ENCODE data around the gene GJD2. TPM values are rescaled to one million over a fixed set of nuclear protein-coding genes. Genes with fewer than 3 reads are reported as not detected.

Gene GJD2
- total RNA-seq, 1 experiment from 2014 or later, result not detected

GRCh38 chr15:34789326-34789725 lies 34.5 kb upstream of the GJD2 start:
- intact Hi-C loops (cut with micrococcal nuclease; ENCODE audit: unreplicated experiment) (no loop called here), in situ Hi-C loops (cut with HindIII; ENCODE audit: low pct_unique_long_range_greater_than_20kb, low sequenced_read_pairs) (no loop called here)
- Histone ChIP-seq H3K36me3 (ENCODE audit: control insufficient read depth, insufficient read depth, low read length) (no peaks in the 10 kb centered on the region), H3K27ac (ENCODE audit: low read length) (no peak overlapping the region), H3K9me3 (ENCODE audit: control insufficient read depth, insufficient read depth, low read depth, low read length) (no peaks in the 10 kb centered on the region), H3K27me3 (ENCODE audit: control insufficient read depth, insufficient read depth, low read length) (peaks cover 22% of the 10 kb centered on the region), H3K4me1 (ENCODE audit: control insufficient read depth, insufficient read depth, low read length) (no peaks in the 10 kb centered on the region), H3K4me3 (ENCODE audit: low read depth in 2 of 2, low read length in 2 of 2) (no peak overlapping the region)
- no peak for DNase-seq (ENCODE audit: low read depth, low spot score)
- ATAC-seq, result no peak
- no TSS peak for BruUV-seq (replicated peaks)
- TF ChIP-seq POLR2AphosphoS5 (IDR thresholded peaks at IDR 0.05; ENCODE audit: low read depth, low read length) (no peak), TCF7L2 (IDR thresholded peaks at IDR 0.05; ENCODE audit: low read depth, low read length) (no peak), CTCF (IDR thresholded peaks at IDR 0.05) (no peak), REST (IDR thresholded peaks at IDR 0.05; ENCODE audit: insufficient read depth in 1 of 2, low read depth in 2 of 2, low read length in 1 of 2) (no peak), SIN3A (IDR thresholded peaks at IDR 0.05; ENCODE audit: borderline replicate concordance, insufficient read depth, low read depth, low read length) (no peak)
- CTCF ChIA-PET, result no interaction called here
- POLR2A ChIA-PET, result no interaction called here

GRCh38 chr15:34786206-34786605 lies 31.4 kb upstream of the GJD2 start:
- DNase-seq (ENCODE audit: low read depth, low spot score) (no peak), ATAC-seq (no peak)
- H3K27ac ChIP-seq (ENCODE audit: low read length), result no peak overlapping the region
- no peaks in the 10 kb centered on the region for H3K36me3 ChIP-seq (ENCODE audit: control insufficient read depth, insufficient read depth, low read length)
- in situ Hi-C loops (cut with HindIII; ENCODE audit: low pct_unique_long_range_greater_than_20kb, low sequenced_read_pairs), result no loop called here
- no peaks in the 10 kb centered on the region for H3K9me3 ChIP-seq (ENCODE audit: control insufficient read depth, insufficient read depth, low read depth, low read length)
- TF ChIP-seq REST (IDR thresholded peaks at IDR 0.05; ENCODE audit: insufficient read depth in 1 of 2, low read depth in 2 of 2, low read length in 1 of 2) (no peak), POLR2AphosphoS5 (IDR thresholded peaks at IDR 0.05; ENCODE audit: low read depth, low read length) (no peak), CTCF (IDR thresholded peaks at IDR 0.05) (no peak), TCF7L2 (IDR thresholded peaks at IDR 0.05; ENCODE audit: low read depth, low read length) (no peak), SIN3A (IDR thresholded peaks at IDR 0.05; ENCODE audit: borderline replicate concordance, insufficient read depth, low read depth, low read length) (no peak)
- H3K4me3 ChIP-seq (ENCODE audit: low read depth in 2 of 2, low read length in 2 of 2), result no peak overlapping the region
- H3K4me1 ChIP-seq (ENCODE audit: control insufficient read depth, insufficient read depth, low read length), result no peaks in the 10 kb centered on the region
- POLR2A ChIA-PET, result no interaction called here
- intact Hi-C loops (cut with micrococcal nuclease; ENCODE audit: unreplicated experiment), result no loop called here
- no TSS peak for BruUV-seq (replicated peaks)
- CTCF ChIA-PET, result no interaction called here
- H3K27me3 ChIP-seq (ENCODE audit: control insufficient read depth, insufficient read depth, low read length), result peaks cover 7% of the 10 kb centered on the region; the same call in 1 of the 2 replicates

Data from Panc1 (cell line).